Measurements from ENCODE around the gene CCT5.

DNA sequence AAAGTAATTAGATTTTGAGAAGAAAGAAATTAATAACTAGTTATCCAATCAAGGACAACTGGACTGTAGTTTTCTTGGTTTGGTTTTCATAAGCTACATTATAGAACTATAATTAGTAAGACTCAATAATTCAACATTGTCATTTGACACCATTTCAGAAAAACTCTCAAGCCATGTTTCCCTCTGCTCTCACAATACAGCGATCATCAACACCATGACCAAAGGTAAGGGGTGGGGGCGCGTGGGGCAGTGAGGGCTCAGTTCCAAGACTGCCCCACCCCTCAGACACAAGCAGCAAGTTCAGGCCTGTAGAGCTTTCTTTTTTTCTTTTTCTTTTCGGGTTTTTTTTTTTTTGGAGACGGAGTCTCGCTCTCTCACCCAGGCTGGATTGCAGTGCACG is 51.2 kb downstream of the CCT5 start:
- TF ChIP-seq, protein P1, sequence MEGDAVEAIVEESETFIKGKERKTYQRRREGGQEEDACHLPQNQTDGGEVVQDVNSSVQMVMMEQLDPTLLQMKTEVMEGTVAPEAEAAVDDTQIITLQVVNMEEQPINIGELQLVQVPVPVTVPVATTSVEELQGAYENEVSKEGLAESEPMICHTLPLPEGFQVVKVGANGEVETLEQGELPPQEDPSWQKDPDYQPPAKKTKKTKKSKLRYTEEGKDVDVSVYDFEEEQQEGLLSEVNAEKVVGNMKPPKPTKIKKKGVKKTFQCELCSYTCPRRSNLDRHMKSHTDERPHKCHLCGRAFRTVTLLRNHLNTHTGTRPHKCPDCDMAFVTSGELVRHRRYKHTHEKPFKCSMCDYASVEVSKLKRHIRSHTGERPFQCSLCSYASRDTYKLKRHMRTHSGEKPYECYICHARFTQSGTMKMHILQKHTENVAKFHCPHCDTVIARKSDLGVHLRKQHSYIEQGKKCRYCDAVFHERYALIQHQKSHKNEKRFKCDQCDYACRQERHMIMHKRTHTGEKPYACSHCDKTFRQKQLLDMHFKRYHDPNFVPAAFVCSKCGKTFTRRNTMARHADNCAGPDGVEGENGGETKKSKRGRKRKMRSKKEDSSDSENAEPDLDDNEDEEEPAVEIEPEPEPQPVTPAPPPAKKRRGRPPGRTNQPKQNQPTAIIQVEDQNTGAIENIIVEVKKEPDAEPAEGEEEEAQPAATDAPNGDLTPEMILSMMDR (IDR thresholded peaks at IDR 0.05) = no peak
- TF ChIP-seq ZFX (IDR thresholded peaks at IDR 0.05; ENCODE audit: borderline replicate concordance) = no peak
